ENCODE results near the gene CIPC.
A peak's percentile ranks its signal among the peaks of the same experiment; 100 is the strongest.

CIPC gene

GRCh38 chr14:77128414-77128891, 30.4 kb downstream of the CIPC start:
- no peak for DNase-seq

- DNase-seq, result no peak
Observed at GRCh38 chr14:77130386-77130785, 32.3 kb downstream of the CIPC start.

DNA sequence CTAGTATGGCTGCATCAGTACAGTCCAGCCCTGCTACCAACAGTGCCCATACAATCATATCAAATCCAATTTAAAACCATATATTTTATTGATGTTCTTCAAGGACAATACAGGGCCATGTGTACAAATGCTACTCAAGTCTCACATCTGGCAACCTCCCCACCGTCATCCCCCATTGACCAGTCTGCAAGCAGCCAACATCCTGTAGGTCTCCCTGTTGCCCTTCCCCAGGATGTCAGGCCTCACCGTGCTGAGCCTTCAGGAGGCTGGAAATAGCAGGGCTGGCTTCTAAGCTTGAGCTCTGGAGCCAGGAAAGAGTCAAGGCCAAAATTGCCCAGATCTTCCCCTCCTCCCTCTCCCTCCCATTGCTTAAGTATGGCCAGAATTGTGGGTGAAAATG, 33.1 kb downstream of the CIPC start:
- no peak for DNase-seq

DNA sequence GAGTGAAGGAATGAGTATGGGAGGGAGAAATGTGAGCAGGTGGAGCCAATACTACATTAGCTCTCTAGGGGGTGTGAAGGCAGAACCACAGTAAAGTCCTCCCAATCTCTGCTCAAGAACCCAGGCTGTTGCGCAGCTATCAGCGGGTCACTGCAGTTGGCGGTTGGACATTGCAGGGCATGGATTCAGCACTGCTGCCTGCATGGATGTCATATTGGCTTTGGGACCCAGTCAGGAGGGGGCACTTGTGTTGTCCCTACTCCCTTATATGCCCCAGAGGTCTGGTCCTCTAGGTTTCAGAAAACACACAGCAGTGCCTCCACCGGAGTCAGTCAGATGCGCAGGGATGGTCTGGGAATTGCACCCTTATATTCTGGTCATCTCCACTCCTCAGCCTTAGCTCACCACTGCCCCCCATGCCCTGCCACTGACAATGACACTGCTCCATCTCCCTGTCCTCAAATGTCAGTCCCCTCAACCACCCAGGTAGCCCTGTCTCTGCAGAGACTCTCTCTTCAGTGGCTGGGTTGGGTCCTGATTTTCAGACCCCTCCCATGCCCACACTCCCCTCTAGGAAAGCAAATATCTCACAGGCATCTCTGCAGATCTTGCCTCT, 33.9 kb downstream of the CIPC start:
- DNase-seq, result no peak

- peak; percentile 47 for DNase-seq
Observed at GRCh38 chr14:77133720-77134338, 35.8 kb downstream of the CIPC start.

- no peak for DNase-seq
Observed at GRCh38 chr14:77139022-77139421, 41.0 kb downstream of the CIPC start.

- DNase-seq, result peak; percentile 18
Observed at GRCh38 chr14:77139540-77140358, 41.7 kb downstream of the CIPC start.

DNA sequence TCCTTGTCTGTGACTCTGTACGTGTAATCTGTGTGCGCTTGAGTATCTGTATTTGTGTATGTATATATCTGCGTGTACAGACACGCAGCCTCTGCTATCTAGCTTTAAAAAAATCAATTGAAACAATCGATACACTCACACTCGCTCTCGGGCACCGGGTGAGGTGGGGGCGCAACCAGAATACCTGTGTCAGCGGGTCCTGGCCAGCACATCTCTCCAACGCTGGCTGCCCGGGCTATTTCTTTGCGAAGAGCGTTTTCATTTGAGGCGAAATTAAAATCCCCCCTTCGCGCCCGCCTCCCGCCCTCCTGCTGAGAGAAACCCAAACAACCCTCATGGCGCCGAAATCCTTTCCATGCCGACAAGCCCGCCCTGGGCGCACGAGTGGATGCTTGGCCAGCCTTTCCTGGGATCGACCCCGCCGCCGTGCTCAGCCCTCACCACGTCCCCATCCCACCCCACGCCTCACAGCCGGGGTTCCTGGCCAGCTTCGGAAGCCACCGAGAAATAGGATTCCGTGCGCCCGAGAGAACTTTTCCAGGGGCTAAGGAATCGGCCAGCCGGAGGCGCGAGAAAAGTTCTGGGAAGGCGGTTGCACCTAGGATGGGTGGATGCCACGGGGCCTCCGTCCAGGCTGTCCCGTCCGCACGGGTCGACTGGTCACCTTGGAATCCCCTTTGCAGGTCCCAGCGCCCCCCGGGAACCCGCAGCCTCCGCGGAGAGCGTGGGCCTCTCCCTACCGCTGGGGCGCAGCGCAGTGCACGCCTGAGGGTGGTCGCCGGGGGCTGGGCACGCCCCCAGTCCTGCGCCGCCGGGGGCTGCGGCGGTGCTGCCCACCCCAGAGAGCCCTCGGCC, 42.5 kb downstream of the CIPC start:
- DNase-seq, result no peak

- no peak for DNase-seq
Observed at GRCh38 chr14:77141214-77142004, 43.4 kb downstream of the CIPC start, which contains the start of gene ZDHHC22. Gene ZDHHC22, minus strand, starts transcription at chr14:77141791. Its CDS starts 2,053 bp downstream, at chr14:77139738.

DNA sequence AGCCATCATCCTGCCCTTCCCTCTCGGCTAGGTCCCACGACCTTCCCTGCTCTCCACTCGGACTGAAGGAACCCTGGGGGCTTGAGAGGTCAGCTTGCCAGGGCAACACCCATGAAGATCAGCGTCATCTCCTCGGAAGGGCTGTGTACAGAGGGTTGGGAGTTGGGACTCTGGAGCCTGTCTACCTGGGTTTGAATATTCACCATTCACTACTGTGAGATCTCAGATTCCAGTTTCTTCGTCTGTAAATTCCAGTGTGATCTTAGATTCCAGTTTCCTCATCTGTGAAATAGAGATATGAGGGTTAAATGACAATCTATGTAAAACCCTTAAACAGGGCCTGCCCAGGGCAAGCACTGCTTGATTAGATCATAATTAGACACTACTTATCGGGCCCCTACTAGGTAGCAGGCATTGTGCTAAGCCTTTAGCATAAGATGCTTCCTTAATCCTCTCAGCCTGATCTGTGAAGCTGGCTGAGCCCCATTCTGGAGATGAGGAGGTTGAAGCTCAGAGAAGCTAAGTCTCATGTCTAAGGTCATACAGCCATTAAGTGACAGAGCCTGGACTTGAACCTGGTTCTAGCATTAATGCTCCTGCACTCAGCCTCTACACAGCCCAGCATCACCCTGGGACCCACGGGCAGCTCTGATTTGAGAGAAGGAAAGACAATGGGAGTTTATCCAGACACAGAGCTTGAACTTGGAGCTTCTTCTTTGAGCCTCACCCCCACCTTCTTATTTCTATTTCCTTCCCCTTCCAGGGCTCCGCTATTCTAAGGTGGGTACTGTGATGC, 44.1 kb downstream of the CIPC start:
- DNase-seq, result no peak

GRCh38 chr14:77143071-77143470, 45.0 kb downstream of the CIPC start:
- DNase-seq, result no peak

DNA sequence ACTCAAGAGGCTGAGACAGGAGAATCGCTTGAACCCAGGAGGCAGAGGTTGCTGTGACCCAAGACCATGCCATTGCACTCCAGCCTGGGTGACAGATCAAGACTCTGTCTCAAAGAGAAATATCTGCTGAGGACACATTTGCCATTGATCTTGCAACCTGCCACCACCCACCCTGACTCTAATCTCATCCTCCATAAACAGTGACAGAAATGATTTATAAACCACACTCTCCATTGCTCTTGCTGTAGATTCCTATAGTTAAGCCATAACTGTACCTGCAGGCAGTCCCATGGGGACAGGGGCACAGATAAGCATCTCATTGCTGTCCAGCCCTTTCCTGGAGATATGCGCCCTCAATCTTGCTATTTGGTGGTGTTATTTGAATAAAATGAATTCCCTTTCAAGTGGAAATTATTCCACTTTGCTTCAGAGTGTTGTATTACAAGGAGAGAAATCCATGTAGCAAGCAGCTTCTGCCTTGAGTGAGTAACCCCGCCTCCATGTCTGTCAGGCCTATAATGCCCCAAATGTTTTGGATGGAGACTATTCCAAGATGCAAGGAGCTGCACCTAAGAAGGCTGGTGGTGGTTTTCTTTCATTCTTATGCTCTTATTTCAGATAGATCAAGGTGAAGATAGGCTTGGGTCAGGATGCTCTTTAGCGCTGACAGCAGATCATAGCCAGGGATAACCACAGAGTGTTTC, 46.5 kb downstream of the CIPC start:
- no peak for DNase-seq

- DNase-seq, result no peak
Observed at GRCh38 chr14:77145975-77146740, 48.1 kb downstream of the CIPC start.

GRCh38 chr14:77148510-77149231, 50.6 kb downstream of the CIPC start:
- DNase-seq, result no peak

GRCh38 chr14:77151245-77151644, 53.2 kb downstream of the CIPC start:
- no peak for DNase-seq

DNA sequence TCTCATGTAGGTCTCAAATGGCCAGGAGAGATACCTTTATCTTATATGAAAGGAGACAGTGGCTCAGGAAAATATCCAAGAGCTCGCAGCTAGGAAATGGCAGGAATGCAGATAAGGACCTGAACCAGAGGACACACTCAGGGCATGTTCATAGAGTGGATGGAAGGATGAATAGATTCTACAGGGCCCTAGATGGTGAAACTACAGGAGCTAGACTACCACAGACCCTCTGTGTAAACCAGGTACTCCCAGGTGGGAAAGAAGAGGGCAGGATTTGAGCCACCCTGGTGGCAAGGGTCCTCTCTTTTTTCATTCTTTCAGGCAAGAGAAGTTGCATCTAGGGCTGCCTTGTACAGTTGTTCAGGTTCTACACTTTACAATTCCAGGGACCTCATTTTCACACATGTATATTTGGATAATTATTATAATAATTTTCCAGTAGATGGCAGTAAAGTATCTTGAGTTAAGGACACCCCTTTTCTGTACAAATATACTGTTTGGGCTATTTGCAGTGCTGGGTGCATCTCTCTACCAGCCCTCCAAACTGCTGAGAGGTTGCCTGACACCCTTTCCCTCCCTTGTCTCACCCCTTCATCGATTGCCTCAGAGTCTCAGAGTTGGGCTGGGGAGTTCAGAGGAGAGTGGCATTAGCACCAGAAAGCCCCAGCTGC, 54.0 kb downstream of the CIPC start:
- peak; percentile 23 for DNase-seq

- DNase-seq, result no peak
Observed at GRCh38 chr14:77153802-77154201, 55.7 kb downstream of the CIPC start.

DNA sequence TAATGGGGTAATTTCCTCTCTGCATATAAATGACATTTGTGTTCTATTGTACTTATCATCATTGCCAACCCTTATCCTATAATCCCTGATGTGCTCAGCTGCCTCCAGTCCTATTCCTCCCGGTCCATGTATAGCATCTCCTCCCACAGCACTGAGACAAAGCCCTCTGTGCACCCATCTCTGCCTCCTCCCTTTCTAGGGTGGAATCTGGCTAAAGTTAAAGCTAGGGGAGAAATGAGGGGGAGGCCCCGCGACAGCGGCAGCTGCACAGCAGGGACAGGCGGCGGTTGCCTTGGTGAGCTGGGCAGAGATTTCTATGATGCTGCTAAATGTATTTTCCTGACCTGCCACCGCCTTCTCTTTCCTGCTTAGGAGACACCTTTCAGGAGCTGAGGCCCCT, 56.4 kb downstream of the CIPC start:
- no peak for DNase-seq
